ENCODE results near the gene MYOM3. TPM values are rescaled to one million over a fixed set of nuclear protein-coding genes. Genes with fewer than 3 reads are reported as not detected.
"Not testable (repeated sequence)": the region's sequence is repeated elsewhere in the genome, so short reads cannot be mapped to it uniquely, and the experiment has no call there.

MYOM3 gene
- total RNA-seq, 1 experiment from 2014 or later: 1.5 TPM

DNA sequence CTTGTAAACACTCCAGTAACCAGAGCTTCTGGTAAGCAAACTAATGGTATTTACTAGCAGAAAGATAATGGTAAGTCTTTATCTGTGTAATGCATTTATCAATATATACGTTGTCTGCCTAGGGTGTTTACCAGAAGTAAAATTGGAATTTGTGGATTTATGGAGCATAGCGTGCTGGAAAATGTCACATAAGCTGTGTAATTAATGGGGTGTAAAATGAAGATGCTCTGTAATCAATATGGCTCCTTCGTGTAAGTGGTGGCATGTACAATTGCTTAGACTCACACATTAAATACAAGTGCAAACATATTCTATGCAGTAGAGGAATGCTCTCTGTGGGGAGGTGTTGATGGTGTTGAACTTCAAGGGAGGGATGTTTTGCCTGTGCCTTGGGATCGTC is 69.6 kb downstream of the MYOM3 start:
- DNase-seq (ENCODE audit: low read depth): no peak

DNA sequence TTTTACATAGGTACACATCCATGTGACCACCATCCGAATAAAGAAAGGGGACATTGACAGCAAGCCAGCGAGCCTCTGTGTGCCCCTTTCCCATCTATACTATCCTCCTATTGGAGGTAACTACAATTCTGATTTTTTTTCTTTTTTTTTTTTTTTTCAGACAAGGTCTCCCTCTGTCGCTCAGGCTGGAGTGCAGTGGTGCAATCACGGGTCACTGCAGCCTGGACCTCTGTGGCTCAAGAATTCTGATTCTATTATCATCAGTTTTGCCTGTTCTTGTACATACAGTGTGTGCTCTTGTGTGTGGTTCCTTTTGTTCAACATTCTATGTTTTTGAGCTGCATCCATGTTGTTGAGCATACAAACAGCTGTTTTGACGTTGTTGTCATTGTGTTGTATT is 75.8 kb downstream of the MYOM3 start:
- DNase-seq (ENCODE audit: low read depth): no peak

DNA sequence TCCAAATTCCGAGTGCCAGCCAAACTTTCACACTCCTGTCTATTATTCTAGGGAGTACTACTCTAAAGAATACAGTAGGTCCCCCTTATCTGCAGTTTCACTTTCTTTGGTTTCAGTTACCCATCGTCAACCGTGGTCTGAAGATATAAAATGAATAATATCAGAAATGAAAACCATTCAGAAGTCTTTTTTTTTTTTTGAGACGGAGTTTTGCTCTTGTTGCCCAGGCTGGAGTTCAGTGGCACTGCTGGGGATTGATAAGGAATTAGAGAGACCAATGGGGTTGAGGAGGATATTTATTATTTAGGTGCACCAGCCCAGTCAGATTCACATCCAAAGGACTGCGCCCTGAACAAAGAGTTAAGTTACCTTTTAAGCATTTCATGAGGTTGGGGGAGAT is 79.0 kb downstream of the MYOM3 start:
- DNase-seq (ENCODE audit: low read depth): no peak

DNA sequence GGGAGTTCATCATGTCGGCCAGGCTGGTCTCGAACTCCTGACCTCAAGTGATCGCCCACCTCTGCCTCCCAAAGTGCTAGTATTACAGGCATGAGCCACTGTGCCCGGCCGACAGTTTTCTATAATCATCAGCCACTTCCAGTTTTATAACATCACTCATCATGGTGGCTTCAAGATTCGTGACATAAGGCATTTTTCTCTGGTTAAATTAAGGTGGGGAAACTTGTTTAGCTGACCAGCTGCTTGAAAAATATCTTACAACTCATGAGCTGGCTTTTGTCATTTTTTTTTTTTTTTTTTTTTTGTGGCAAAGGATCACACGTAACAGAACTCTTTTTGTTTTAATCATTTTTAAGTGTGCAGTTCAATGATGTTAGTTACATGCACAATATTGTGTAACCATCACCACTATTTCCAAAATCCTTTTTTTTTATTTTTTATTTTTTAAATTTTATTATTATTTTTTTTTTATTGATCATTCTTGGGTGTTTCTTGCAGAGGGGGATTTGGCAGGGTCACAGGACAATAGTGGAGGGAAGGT is 80.9 kb downstream of the MYOM3 start:
- DNase-seq (ENCODE audit: low read depth): not testable (repeated sequence)

DNA sequence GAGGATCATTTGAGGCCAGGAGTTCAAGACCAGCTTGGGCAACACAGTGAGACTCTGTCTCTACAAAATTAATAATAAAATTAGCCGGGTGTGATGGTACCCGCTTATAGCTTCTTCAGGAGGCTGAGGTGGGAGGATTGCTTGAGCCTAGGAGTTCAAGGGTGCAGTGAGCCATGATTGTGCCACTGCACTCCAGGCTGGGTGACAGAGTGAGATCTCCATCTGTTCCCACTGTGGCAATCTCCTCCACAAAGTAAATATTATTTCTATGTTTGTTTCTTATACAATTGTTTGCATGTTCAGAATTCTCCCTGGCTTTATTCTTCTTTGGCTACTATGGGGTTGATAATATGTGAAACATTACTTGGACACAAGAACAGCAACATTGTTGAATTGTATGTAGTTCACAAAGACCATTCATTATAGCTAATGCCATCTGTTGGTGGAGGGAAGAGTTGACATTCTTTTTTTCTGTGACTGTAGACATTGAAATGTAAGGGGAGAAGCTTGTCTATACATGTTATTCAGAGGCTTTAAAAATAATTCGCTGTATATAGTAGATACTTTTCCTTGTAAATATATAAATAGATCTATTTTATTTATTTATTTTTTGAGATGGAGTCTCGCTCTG is 84.0 kb downstream of the MYOM3 start:
- peak; percentile 45 for DNase-seq (ENCODE audit: low read depth)

DNA sequence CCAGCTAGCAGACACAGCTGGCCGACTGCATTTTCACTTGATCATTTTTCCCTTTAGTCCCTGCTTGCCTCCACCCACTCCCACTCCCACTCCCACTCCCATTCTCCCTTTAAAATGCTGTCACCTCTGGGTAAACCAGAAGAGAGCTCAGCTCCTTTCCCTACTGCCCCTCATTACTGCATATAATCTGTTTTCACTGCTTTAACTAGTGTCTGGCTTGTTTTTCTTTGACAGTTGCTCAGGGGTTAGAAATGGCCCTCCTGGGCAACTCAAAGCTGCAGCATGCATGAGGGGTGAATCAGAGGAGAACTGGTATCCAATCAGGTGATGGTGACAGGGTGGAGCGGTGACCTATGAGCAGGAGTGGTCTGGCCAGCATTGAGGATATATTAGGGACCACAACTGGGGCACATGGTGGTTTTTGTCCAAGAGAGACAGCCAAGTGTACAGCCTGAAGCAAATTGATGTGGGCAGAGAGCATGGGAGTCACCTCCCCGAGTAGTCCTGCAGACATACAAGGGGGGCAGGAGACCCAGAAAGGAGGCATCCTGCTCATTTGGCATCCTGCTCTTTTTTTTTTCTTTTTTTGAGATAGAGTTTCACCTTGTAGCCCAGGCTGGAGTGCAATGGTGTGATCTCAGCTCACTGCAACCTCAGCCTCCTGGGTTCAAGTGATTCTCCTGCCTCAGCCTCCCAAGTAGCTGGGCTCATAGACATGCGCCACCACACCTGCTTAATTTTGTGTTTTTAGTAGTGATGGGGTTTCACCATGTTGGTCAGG is 89.2 kb downstream of the MYOM3 start:
- DNase-seq (ENCODE audit: low read depth): peak; percentile 89

DNA sequence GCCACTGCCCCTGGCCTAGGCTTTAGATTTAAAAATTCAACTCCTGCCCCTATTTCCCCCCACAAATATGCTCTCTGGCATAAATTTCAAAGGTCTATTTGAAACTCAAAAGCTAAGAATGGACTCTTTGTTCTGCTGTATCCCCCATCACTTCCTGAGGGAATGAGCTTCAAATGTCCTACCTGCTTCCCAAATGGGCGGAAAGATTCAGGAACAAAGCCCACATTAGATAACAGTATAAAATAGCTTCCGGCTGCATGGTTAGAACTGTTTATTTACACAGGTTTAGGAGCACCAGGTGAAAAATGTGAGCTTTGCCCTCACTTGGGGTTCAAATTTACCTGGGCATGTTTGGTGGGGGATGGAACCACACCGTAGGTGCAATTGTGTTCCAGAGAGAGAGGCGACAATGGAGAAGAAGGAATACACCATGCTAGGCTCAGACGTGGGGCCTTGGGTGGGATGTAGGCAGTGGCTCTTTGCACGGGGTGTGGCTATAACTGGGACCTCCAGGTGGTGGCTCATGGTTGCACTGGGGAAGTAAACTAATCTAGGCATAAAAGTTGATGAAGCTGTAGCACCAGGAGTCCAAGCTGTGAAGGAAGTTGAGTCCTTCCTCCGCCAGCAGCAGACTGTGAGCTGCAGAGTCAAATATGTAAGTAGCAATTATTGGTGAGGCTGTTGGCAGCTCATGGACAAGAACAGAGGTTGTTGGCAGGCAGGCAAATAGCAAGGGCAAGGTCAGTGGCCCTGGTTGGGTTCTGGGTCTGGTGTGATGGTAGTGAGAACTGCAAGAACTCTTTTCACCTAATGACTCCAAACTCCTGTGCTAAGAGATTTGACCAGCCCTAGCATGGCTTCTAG is 90.3 kb downstream of the MYOM3 start:
- DNase-seq (ENCODE audit: low read depth): no peak

DNA sequence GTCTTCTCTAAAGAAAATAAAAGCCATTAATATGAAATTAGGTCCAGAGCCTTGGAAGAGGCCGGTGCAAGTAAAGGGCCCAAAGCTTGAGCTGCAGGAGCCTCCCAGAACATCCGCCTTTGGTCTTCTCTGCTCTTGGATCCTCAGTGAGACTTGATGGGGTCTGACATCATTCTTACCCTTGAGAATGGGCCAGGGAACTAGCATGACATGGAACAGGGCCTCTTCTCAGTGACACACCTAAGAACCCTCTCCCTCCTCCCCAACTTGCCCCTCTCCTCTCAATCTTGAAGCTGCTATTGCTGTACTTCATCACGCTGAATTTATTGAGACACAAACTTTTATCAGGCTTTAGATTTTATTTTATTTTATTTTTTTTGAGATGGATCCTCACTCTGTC is 91.5 kb downstream of the MYOM3 start:
- DNase-seq (ENCODE audit: low read depth): no peak

DNA sequence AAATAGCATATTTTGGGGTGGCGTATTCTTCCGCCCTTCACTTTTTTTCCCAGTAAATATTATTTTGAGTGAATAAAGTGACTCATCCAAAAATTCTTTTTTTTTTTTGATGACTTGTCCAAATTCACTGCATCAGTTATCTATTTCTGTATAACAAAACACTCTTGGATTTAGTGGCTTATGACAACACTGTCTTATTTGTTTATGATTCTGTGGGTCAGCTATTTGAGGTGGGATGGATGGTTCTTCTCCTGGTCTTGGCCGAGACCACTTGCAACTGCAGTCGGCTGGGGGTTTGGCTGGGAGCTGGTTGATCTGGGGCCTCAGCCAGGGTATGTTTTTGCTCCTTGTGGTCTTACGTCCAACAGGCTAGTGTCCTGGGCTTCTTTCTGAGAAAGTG is 91.9 kb downstream of the MYOM3 start:
- DNase-seq (ENCODE audit: low read depth): no peak

DNA sequence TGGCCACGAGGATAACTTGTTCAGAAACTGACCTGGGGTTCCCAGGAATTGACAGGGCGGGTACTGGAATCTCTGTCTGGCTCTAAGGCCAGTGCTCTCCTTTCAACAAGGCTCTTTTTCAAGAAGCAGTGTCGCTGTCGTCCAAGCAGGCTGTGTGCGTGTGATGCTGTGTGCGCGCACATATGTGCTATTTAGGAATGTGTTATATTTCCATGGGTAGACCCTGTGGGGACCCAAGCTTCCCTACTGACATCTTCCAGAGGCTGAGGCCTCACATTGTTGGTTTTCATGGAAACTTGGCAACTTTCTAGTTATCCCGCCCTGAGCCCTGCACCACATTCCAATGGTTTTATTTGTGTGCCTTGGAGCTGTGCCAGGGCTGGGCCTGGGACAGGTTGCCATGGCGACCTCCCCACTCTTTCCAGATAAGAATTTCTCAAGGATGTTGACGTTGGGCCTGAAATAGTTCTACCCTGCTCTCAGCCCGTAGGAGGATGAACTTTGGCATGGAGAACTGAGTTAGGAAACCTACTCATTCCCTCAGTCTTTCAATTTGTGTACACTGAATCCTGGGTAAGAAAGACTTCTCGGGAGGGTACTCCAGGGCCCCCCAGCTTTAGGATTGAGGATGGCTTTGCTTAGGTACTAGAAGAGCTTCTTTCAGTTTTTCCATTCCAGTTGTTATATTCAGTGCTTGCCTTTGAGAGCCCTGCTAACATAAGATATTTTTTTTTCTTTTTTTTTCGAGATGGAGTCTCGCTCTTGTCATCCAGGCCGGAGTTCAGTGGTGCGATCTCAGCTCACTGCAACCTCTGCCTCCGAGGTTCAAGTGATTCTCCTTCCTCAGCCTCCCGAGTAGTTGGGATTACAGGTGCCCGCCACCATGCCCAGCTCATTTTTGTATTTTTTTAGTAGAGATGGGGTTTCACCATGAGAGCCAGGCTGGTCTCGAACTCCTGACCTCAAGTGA is 93.0 kb downstream of the MYOM3 start:
- peak; percentile 97 for DNase-seq (ENCODE audit: low read depth)

DNA sequence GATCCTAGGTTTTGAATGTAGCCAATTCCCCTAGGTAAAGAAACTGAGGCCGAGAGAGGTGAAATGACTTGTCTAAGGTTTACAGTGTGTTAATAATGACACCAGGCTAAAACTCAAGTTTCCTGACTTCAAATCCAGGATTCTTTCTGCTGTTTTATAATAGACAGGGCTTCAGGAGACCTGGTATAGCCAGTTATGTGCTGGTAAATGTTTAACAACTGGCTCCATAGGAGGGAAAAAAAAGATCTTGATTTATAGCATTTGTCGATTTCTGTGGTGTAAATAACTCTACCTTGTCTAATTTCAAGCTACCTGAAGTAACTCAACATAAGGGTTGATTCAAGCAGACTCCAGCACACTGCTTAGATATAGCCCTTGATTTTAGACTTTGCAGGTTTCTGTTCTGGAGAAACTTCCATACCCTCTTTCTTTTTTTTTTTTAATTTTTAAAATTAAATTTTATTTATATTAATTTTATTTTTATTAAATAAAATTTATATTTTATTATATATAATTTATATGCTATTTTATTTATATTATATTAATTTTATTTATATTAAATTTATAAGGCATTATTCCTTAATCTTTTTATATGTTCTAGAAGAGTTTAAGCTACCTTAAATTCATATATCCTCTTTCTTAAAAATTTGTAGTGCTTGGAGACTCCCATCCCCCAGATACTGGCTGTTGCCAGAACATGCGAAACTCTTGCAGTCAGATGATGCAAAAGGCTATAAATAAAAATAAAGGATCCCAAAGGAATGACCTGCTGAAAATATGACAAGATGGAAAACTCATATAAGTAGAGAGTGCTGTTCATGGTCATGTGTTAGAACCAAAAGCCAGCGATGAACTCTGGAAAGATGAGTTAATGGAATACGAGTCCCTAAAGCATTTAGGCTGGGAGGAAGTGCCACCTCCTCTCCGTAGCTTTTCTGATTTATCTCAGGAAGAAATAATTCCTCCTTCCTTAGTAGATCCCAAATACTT is 96.4 kb downstream of the MYOM3 start:
- no peak for DNase-seq (ENCODE audit: low read depth)

DNA sequence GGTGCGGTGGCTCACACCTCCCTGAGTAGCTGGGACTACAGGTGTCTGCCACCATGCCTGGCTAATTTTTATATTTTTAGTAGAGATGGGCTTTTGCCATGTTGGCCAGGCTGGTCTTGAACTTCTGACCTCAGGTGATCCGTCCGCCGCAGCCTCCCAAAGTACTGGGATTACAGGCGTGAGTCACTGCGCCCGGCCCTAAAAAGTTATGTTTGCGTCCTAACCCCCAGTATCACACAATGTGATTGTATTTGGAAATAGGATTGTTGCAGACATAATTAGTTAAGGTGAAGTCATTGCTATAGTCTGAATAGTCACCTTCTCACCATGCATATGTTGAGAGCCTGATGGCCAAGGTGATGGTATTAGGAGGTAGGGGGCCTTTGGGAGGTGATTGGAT is 99.1 kb downstream of the MYOM3 start:
- DNase-seq (ENCODE audit: low read depth): not testable (repeated sequence)

DNA sequence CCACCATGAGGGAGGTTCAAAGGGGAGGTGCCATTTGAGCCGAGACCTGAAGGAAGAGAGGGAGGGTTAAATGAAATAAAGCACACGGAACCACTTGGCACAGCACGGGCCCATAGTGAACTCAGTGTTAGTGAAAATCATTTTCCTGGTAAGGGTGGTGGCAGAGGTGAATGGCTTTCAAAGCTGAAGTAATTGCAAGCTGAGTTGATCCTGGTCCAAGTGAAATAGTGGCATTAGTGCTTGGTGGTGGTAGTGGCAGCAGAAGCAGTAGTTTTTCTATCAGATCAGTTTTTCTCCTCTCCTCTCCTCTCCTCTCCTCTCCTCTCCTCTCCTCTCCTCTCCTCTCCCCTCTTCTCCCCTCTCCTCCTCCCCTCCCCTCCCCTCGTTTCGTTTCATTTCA is 101.3 kb downstream of the MYOM3 start:
- DNase-seq (ENCODE audit: low read depth): no peak

DNA sequence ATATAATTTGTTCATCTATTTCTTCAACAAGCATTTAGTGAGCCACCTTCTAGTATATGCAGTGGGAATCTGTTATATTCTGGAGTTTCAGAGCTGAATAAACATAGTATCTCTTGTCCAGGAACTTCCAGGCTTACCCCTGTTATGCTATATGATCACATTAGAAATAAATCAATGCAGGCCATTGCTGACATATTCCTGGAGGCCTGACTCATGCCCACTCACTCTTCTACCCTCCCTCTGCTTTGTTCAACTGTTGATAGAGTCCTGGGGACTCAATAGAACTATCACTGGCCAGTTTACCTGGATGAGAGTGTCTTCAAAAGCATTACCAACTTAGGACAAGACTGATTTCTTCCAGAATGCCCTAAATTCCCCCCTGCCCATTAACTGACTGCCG is 102.5 kb downstream of the MYOM3 start:
- DNase-seq (ENCODE audit: low read depth): peak; percentile 87

DNA sequence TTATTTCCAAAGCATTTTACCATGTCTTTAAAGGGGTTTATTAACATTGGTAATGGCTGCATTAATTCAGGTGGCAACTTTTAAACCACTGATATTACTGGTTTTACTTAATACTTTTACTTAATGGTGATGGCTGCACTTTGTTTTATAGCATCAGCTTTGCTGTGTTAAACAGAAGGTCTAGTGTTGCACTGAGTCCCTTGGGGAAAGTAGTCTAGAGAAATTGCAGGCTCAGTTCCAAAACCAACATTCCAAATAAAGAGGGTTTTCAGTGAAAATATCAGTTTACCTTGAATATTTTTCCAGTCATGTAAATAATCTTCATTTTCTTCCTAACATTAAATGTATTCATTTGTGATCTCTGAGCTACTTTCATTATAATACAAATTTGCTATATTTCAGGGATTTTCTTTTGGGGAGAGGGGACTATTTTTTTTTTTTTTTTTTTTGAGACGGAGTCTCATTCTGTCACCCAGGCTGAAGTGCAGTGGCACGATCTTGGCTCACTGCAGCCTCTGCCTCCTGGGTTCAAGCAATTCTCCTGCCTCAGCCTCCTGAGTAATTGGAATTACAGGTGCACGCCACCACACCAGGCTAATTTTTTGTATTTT is 103.3 kb downstream of the MYOM3 start:
- DNase-seq (ENCODE audit: low read depth): not testable (repeated sequence)

DNA sequence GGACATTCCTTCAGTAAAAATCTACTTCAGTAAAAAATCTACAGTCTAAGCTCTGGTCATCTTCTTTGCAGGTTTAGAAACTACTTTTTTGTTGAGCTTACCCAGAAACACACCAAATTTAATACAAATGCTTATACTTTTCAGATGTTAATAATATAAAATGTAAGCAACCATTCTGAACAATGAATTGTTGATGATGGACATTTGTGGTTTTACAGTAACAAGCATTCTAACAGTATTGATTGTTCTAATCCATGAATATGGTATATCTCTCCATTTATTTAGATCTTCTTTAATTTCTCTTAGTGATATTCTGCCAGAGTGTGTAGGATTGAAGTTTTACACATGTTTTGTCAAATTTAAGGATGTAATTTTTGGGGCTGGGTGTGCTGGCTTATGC is 104.9 kb downstream of the MYOM3 start:
- no peak for DNase-seq (ENCODE audit: low read depth)
